GM18861 (cell line): Measurements from ENCODE around the gene STIMATE.

Experiments used
- ATAC-seq: cut with Tn5 transposase; IDR thresholded peaks from one replicate; pipeline ENCODE4 v1.9.1; 2021; ENCODE audit not compliant: unreplicated experiment

The STIMATE gene

GRCh38 chr3:52793702-52794611, 103.4 kb downstream of the STIMATE start:
- ATAC-seq, result no peak

DNA sequence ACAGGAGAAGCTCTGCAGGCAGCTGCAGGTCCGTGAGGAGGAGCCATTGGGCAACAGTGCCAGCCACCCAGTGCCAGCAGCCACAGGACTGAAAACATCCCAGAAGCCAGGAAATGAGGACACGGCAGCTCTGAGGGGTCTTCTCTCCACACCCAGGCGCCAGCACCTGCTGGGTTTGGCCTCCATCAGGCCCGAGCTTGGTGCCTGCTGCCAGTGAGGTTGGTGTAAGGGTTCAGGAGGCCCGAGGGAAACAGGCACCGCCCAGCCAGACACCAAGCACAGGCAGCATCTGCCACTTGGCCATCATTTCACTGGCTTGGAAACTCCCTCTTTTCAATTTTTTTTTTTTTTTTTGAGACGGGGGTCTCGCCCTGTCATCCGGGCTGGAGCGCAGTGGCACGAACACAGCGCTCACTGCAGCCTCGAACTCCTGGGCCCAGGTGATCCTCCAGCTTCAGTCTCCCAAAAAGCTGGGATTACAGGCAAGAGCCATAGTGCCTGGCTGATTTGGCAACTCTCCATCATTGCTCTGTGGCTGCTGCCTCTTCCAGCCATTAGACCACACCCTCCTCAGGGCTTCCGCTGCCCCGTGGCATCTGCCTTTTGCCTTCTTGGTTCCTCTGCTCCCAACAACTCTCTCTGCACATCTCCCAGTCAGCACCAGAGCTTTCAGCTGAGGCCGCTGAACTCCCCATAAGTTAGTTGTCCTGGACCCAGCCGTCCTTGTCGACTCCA, 104.2 kb downstream of the STIMATE start:
- ATAC-seq, result no peak

DNA sequence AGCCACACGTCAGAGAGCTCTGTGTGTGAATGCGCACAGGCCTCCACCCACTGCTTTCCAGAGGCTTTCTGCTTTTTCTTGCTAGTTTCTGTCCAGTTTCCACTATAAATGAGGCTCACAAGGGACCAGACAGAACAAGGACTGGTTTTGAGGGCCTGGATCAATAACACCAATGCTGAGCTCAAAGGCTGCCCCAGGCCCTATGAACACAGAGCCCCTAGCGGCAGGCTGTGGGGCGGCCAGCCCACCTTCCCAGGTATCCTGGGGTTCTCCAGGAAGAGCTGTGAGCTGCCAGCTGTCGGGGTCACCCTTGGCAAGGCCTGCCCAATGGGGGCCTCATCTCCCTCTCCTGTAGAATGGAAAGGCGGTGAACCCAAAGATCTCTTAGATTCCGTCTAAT, 104.9 kb downstream of the STIMATE start:
- ATAC-seq, result no peak

DNA sequence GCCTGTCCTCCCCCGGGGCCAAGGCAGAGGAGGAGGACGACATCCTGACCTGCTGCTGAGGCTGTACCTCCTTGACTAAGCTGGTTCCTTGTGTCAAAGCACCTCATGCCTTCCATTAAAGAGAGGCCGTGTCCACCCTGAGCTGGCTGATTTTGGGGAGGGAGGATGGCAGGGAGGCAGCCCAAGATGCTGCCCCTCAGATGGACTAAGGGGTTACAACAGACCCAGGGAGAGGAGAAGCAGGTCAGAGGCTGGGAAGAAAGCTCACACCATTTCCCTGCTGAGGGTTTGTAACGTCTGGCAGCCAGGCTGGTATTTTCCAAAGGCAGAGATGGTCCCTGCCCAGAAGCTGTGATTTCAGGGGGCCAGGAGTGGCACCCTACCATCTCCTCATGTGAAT, 105.4 kb downstream of the STIMATE start:
- no peak for ATAC-seq

GRCh38 chr3:52791366-52791765, 106.0 kb downstream of the STIMATE start:
- no peak for ATAC-seq

DNA sequence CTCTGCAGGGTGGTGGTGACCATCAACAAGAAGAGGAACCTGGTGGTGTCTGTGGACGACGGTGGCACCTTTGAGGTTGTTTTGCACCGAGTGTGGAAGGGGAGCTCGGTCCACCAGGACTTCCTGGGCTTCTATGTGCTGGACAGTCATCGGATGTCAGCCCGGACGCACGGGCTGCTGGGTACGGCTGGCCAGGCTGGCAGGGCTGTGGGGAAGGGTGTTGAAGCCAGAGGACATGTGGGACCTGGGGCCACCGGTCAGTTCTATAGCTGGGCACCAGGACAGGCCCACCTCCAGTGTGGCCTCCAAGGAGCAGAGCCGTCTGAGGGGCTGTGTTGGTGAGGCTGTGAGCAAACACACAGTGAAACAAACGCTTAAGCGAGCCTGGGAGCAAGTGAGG, 106.6 kb downstream of the STIMATE start:
- no peak for ATAC-seq

DNA sequence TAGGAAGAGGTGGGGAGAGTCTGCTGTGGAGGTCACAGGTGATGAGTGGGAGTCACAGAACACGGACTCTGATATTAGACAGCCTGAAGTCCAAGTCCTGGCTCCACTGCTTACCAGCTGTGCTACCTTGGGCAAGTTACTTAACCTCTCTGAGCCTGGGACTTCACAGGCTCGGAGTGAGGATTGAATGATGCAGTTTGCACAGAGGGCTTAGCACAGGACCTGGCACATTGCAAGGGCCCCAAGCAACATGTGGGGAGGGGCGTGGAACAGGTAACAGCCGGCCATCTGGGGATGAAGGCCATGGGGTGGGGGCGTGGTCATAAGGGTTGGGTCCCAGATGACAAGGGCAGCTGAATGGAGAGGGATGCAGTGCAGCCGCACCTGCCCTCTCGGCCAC, 107.0 kb downstream of the STIMATE start:
- no peak for ATAC-seq

DNA sequence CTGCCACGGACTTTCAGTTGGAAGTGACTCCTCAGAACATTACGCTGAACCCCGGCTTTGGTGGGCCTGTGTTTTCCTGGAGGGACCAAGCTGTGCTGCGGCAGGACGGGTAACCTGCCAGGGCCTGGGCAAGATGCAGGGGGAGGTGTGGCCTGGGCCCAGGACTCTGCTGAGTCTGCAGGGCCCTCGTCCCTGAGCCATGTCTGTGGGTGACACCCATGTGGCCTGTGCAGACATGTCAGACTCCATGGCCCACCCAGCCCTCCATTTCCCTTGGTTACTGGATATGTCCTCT, 107.7 kb downstream of the STIMATE start:
- ATAC-seq, result no peak

GRCh38 chr3:52788890-52789745, 108.2 kb downstream of the STIMATE start:
- ATAC-seq, result no peak

DNA sequence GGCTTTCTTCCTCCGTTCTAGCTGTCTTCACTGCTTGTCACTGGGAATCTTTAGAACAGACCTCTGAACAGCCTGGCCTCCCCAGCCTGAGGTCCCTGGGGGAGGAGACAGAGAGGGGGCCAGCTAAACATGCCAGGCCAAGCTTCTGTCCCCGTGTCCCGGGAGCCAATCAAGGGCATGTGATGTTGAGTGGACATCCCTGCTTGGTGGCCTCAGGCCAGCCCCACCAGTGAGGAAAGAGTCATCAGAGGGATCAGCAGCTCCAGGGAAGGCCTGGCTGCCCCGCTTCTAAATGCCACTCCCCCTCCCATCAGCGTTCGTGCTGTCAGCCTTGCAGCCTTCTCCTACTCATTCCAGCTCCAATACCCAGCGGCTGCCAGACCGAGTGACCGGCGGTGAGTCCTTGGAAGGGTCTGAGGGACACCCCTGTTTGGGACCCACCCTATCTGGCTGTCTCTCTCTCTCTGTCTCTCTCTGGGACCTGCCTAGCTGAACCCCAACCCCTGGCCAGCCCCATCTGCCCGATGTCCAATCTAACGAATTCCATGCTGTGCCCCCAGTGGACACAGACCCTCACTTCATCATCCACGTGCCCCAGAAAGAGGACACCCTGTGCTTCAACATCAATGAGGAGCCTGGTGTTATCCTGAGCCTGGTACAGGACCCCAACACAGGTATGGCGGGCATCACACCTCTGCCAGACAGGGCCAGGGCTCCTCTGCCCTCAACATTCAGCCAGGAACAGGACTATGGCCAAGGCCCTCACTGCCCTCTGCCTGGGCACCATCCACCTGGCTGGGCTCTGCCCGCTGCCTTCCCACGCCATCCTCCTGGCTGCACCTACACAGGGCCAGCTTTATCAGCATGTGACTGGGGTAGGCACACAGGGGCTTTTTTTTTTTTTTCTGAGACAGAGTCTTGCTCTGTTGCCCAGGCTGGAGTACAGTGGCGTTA, 109.4 kb downstream of the STIMATE start:
- no peak for ATAC-seq

- ATAC-seq, result no peak
Measured at GRCh38 chr3:52787246-52787645, 110.1 kb downstream of the STIMATE start.
